CD4-positive, alpha-beta T cell treated with Interleukin-4 for 4 hours (primary cell): ENCODE data around the gene NRG2.
A peak's percentile ranks its signal among the peaks of the same experiment; 100 is the strongest.

Experiments used
- DNase-seq: peaks from one replicate; pipeline ENCODE4 v3.0.0-alpha.2; 2020

Gene NRG2

GRCh38 chr5:139851558-139851957 is 191.5 kb downstream of the NRG2 start:
- DNase-seq = no peak

GRCh38 chr5:139850423-139851016 is 192.6 kb downstream of the NRG2 start:
- DNase-seq = no peak

- DNase-seq = no peak
Measured at GRCh38 chr5:139849942-139850341, 193.2 kb downstream of the NRG2 start.

GRCh38 chr5:139849501-139849900 is 193.6 kb downstream of the NRG2 start:
- no peak for DNase-seq

- DNase-seq = peak; percentile 13
Measured at GRCh38 chr5:139848508-139849100, 194.5 kb downstream of the NRG2 start.

GRCh38 chr5:139847790-139848507 is 195.2 kb downstream of the NRG2 start:
- DNase-seq = peak; percentile 73

DNA sequence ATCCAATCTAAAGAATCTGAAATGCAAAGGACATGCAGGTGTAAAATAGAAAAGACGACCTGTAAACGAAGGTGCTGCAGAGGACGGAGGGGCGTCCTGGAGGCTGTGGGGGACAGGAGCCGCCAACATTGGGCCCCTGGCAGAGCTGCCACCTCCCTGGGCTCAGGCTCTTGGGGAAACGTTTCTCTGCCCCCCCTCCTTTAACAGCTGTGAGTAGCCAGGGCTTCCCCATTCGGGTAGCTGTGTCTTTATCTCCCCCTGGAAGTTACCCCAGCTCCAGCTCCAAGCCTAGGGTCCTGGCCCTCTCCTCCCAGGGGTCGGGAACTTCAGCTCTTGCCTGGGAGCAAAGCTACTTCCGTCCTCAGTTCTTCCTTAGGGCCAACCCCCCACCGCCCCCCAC is 196.0 kb downstream of the NRG2 start:
- DNase-seq = no peak

- no peak for DNase-seq
Measured at GRCh38 chr5:139845846-139846681, 197.0 kb downstream of the NRG2 start.

- DNase-seq = peak; percentile 59
Measured at GRCh38 chr5:139844472-139845145, 198.5 kb downstream of the NRG2 start.

- DNase-seq = no peak
Measured at GRCh38 chr5:139843991-139844390, 199.1 kb downstream of the NRG2 start.

- DNase-seq = no peak
Measured at GRCh38 chr5:139842321-139842720, 200.8 kb downstream of the NRG2 start.

- DNase-seq = no peak
Measured at GRCh38 chr5:139841549-139841948, 201.6 kb downstream of the NRG2 start.

DNA sequence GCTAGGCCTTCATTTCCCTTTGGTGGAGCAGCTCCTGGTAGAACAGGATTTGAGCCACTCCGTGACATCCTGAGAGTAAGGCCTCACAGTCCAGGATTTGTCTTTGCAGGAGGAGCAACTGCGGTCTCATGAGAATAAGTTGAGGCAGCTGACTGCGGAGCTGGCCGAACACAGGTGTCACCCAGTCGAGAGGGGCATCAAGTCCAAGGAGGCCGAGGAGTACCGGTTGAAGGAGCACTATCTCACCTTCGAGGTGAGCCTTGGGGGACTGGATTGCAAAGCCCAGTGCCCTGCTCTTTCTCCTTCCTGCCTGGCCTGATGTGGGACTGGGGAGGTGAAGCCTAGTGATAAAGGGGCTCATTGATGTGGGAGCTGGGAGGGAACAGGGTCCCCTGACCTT is 203.2 kb downstream of the NRG2 start:
- DNase-seq = no peak

DNA sequence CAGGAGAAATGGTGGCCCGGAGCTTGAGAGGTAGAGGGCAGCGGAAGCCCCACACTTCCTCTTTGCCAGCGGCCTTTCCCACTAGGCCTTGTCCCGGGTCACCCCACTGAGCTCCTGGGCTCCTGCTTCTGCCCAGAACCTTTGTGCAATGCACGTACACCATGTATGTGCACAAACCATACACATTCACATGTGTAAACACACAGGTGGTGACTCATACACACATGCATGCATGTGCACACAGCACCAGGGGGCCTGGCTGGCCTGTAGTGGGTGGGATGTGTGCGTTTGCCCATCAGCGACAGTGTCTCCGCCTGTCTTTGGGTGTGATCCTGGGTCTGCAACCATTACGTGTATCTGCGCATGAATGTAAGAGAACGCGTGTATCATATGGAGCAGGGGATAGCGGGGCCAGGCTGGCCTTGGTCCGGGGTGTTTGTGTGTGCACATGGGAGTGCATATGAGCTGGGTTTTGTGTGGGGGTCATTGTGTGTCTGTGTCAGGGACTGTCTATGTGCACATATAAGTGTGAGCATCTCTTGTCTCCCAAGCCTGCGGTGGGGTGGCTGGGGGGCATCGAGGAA is 203.8 kb downstream of the NRG2 start:
- DNase-seq = no peak

DNA sequence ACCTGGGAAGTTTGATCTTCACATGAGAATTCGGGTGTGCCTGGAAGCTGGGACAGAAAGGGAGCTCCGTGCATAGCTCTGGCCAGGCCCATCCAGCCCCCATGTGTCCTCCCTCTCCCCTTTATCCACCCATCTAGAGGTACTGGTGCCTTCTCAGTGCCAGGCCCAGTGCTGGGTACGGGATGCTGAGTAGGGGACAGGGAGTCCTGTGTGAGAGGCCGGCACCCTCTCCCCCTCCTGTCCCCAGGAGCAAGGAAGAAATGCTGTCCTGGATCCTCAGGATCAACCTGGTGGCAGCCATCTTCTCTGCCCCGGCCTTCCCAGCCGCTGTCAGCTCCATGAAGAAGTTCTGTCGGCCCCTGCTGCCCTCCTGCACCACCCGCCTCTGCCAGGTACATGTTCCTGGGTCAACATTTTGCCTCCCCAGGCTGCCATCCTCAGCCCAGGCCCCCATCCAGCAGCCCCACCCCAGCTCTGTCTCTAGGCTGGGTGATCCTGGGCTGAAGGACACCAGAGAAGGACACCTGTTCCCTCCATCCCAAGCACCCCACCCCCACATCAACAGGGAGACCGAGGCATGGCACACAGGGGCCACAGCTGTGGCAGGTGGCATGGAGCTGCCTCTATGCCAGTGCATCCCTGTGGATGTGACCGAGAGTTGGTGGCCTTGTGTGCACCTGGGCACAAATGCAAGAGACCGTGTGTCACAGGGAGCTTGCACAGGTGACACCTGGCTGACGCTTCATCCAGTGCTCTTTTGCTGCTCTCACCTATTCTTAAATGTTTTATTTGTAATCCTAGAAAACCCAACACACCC is 204.5 kb downstream of the NRG2 start:
- no peak for DNase-seq

GRCh38 chr5:139837711-139838380 is 205.3 kb downstream of the NRG2 start:
- no peak for DNase-seq

DNA sequence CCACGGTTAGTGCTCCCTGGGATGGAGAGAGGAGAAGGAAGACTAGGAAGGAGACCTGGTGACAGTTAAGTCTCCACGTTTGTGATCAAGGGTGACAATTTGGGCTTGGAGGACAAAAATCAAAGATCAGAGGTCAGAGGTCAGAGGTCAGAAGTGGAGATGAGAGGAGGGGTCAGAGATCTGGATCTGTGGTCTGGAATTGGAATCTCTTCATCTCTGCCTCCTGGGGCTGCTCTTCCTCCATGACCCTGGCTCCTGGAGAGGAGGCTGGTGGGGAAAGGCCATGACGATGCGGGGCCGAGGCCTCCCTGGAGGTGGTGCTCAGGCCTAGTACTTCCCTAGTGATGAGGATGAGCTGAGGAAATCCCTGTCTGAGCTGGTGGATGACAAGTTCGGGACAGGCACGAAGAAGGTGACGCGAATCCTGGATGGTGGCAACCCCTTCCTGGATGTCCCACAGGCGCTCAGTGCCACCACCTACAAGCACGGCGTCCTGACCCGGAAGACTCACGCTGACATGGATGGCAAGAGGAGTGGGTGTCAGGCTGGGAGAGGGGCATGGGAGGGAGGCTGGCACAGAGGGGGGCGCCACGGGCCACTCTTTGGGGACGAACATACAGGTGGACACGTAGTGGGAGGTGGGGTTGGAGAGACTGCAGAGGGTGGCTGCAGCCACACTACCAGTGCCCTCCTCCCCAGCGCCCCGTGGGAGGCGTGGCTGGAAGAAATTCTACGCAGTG is 206.5 kb downstream of the NRG2 start:
- DNase-seq = no peak

DNA sequence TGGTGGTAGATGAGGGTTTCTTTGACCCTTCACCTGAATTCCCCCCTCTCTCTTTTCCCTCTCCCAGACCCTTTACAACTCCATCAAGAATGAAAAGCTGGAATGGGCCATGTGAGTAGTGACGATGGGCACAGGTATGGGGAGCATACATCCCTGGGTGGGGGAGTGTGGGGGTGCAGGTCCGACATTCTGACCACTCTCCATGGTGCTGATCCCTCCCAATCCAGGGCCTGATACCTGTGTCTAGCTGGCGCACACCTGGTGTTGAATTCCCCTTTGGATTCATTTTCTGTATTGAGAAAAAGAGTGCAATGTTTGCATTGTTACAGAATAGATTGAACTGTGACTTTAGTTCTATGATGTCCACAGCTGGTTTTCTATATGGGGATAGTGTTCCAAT is 207.4 kb downstream of the NRG2 start:
- no peak for DNase-seq

DNA sequence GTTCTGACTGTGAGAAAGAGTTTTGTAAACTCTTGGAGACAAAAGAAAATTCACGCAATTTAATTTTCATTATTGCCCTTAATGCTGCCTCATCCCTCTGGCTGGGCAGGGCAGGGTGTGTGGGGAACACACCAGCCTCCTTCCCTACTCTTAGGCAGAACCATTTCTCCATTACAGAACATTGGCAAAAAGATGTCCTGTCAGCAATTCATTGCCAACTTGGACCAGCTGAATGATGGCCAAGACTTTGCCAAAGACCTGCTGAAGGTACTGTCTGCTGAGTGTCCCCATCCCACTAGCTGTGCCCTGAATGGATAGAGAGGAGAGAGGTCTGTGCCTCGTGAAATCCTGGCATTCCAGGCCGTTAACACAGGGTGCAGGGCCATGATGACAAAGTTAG is 209.6 kb downstream of the NRG2 start:
- no peak for DNase-seq

GRCh38 chr5:139831624-139832023 is 211.5 kb downstream of the NRG2 start:
- no peak for DNase-seq
